Adrenal gland (tissue), 5 donors: ENCODE results near the gene KCNG4.

ENCODE experiments used
- POLR2A ChIP-seq, 2 donors: fragments of 450-650 bp; IDR thresholded peaks; one replicate each; pipeline ENCODE4 v1.6.1; 2017; ENCODE audit warnings: antibody characterized with exemption in 2 of 2, mild to moderate bottlenecking in 2 of 2, moderate library complexity in 1 of 2
- TF ChIP-seq, protein P1 (sequence below), 6 experiments: fragments of 450-650 bp in 4 of 6; fragments of 200-600 bp in 2 of 6; sonication (generic) in 1 of 6; IDR thresholded peaks; 1 replicate in 5 of 6; 2 replicates in 1 of 6; pipeline versions ENCODE4 v1.5.1 to v1.8.0; 2016 to 2021; ENCODE audit warnings: antibody characterized with exemption in 6 of 6, mild to moderate bottlenecking in 2 of 6, moderate library complexity in 1 of 6
- donor health status: DM: no; HTN: no; CAD: no.

DNA sequence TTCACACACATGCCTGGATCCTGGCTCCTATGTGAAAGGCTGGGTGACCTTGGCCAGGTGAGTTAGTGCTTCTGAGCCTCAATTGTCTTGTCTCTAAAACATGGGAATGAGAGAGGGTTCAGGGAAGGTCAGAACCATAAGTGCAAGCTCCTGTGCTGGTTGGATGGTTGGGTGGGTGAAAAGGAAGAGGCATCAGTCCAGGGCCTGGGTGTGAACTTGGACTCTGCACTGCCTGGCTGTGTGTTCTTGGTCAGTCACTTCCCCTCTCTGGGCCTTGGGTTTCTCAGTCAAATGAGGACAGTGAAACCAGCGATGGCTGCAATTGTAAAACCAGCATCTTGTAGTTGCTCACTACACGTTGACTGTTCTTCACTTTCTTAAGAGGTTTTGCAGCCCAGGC lies 643 bp upstream of the KCNG4 start:
- no peak for TF ChIP-seq POLR2A (IDR thresholded peaks at IDR 0.05)
- TF ChIP-seq, protein P1, sequence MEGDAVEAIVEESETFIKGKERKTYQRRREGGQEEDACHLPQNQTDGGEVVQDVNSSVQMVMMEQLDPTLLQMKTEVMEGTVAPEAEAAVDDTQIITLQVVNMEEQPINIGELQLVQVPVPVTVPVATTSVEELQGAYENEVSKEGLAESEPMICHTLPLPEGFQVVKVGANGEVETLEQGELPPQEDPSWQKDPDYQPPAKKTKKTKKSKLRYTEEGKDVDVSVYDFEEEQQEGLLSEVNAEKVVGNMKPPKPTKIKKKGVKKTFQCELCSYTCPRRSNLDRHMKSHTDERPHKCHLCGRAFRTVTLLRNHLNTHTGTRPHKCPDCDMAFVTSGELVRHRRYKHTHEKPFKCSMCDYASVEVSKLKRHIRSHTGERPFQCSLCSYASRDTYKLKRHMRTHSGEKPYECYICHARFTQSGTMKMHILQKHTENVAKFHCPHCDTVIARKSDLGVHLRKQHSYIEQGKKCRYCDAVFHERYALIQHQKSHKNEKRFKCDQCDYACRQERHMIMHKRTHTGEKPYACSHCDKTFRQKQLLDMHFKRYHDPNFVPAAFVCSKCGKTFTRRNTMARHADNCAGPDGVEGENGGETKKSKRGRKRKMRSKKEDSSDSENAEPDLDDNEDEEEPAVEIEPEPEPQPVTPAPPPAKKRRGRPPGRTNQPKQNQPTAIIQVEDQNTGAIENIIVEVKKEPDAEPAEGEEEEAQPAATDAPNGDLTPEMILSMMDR (IDR thresholded peaks at IDR 0.05), result no peak
